Panc1 (cell line): ENCODE results near the gene PTPN1. TPM values are rescaled to one million over a fixed set of nuclear protein-coding genes. Genes with fewer than 3 reads are reported as not detected.

ENCODE experiments used
- ATAC-seq: fragments of 200-7000 bp; cut with Tn5 transposase; 2 replicates; pipeline ENCODE4 v1.9.1; 2020; ENCODE audit warnings: mild to moderate bottlenecking, moderate library complexity
- BruUV-seq: library from RNA; stranded (reverse); fragments of 400-500 nt; replicated peaks from 2 replicates; lab custom pipeline; 2021; lab: Mats Ljungman, UMichigan
- CTCF ChIA-PET: fragments of 300-600 bp; sonication (Branson Sonifier 250); formaldehyde crosslinking; loops from one replicate; lab custom pipeline; 2022; ENCODE audit warnings: antibody characterized with exemption; lab: Charles Lee
- POLR2A ChIA-PET: fragments of 300-600 bp; sonication (Branson Sonifier 250); formaldehyde crosslinking; loops from one replicate; lab custom pipeline; 2022; ENCODE audit warnings: antibody characterized with exemption; lab: Charles Lee
- DNase-seq: peaks from one replicate; pipeline ENCODE4 v3.0.0-alpha.2; 2010; ENCODE audit warnings: low read depth, low spot score
- H3K27ac ChIP-seq: 2 replicates; pipeline ENCODE4 v1.5.1; 2011; ENCODE audit warnings: mild to moderate bottlenecking, low read length, inconsistent platforms
- H3K27me3 ChIP-seq: fragments of 200-500 bp; sonication (Bioruptor generic); 2 replicates; pipeline ENCODE4 v1.6.0; 2014; ENCODE audit warnings: low read length, inconsistent platforms; ENCODE audit not compliant: control insufficient read depth, insufficient read depth
- H3K36me3 ChIP-seq: fragments of 200-500 bp; sonication (Bioruptor generic); 2 replicates; pipeline ENCODE4 v1.5.1; 2014; ENCODE audit warnings: inconsistent platforms, mild to moderate bottlenecking, low read length, moderate library complexity; ENCODE audit not compliant: control insufficient read depth, insufficient read depth
- H3K4me1 ChIP-seq: 2 replicates; pipeline ENCODE4 v1.5.1; 2011; ENCODE audit warnings: inconsistent platforms, mild to moderate bottlenecking, low read length, moderate library complexity; ENCODE audit not compliant: control insufficient read depth, insufficient read depth
- H3K4me3 ChIP-seq, 2 experiments: 2 replicates each; pipeline ENCODE4 v1.5.1; 2011 to 2012; ENCODE audit warnings: low read depth in 2 of 2, low read length in 2 of 2, mild to moderate bottlenecking in 2 of 2, inconsistent platforms in 1 of 2, moderate library complexity in 1 of 2
- H3K9me3 ChIP-seq: fragments of 200-500 bp; sonication (Bioruptor generic); 2 replicates; pipeline ENCODE4 v1.5.1; 2014; ENCODE audit warnings: low read depth, mild to moderate bottlenecking, inconsistent platforms, low read length, moderate library complexity; ENCODE audit not compliant: control insufficient read depth, insufficient read depth
- CTCF ChIP-seq: fragments of 450-650 bp; IDR thresholded peaks from 2 replicates; pipeline ENCODE4 v1.5.1; 2017; ENCODE audit warnings: mild to moderate bottlenecking
- POLR2AphosphoS5 ChIP-seq: IDR thresholded peaks from 2 replicates; pipeline ENCODE4 v1.6.1; 2012; ENCODE audit warnings: mild to moderate bottlenecking, low read depth, low read length, moderate library complexity
- REST ChIP-seq, 2 experiments: IDR thresholded peaks; 2 replicates each; pipeline ENCODE4 v1.6.1; 2011 to 2012; ENCODE audit warnings: low read depth in 2 of 2, control low read depth in 1 of 2, low read length in 1 of 2, mild to moderate bottlenecking in 1 of 2, moderate library complexity in 1 of 2; ENCODE audit not compliant: insufficient read depth in 1 of 2
- SIN3A ChIP-seq: IDR thresholded peaks from 2 replicates; pipeline ENCODE4 v1.6.1; 2012; ENCODE audit warnings: low read depth, mild to moderate bottlenecking, low read length, moderate library complexity, borderline replicate concordance; ENCODE audit not compliant: insufficient read depth
- TCF7L2 ChIP-seq: IDR thresholded peaks from 2 replicates; pipeline ENCODE4 v1.6.1; 2011; ENCODE audit warnings: mild to moderate bottlenecking, low read depth, low read length, inconsistent platforms
- in situ Hi-C: cut with HindIII; loops from 2 replicates; pipeline ENCODE4 v1.10.0; 2016; ENCODE audit warnings: low sequenced_read_pairs, low pct_unique_long_range_greater_than_20kb
- intact Hi-C: fragments of 100-400 bp; cut with micrococcal nuclease; formaldehyde crosslinking; loops from one replicate; pipeline ENCODE4 v1.10.0; 2022; ENCODE audit not compliant: unreplicated experiment
- total RNA-seq: library from RNA; stranded (reverse); gene quantifications from one replicate; pipeline ENCODE4 v1.2.1, GENCODE V29; 2021; ENCODE audit not compliant: unreplicated experiment

PTPN1 gene
- total RNA-seq, 1 experiment from 2014 or later: 42.2 TPM

- ChIA-PET POLR2A (no interaction called here), CTCF (interaction anchor here (0.6 kb wide), 1 partner anchor 19 kb away, joined by 3 read pairs; no protein-coding TSS in a partner anchor)
- TF ChIP-seq CTCF (no peak), TCF7L2 (no peak)
- no TSS peak for BruUV-seq
- ATAC-seq (peak; percentile 52; the same call in 1 of the 2 replicates), DNase-seq (no peak)
- no peaks in the 10 kb centered on the region for H3K27me3 ChIP-seq
- no peak overlapping the region for H3K4me3 ChIP-seq
- intact Hi-C loops: no loop called here
- H3K36me3 ChIP-seq: peaks cover 6% of the 10 kb centered on the region
- peaks cover 11% of the 10 kb centered on the region; the same call in 1 of the 2 replicates for H3K4me1 ChIP-seq
- in situ Hi-C loops: no loop called here
- no peaks in the 10 kb centered on the region for H3K9me3 ChIP-seq
- no peak overlapping the region for H3K27ac ChIP-seq
Measured at GRCh38 chr20:50607850-50608749, 97.9 kb downstream of the PTPN1 start.

GRCh38 chr20:50608750-50609104 lies 98.5 kb downstream of the PTPN1 start:
- no peak for ATAC-seq
- intact Hi-C loops: no loop called here
- H3K4me3 ChIP-seq: no peak overlapping the region
- H3K36me3 ChIP-seq: peaks cover 6% of the 10 kb centered on the region
- H3K9me3 ChIP-seq: no peaks in the 10 kb centered on the region
- CTCF ChIA-PET: no interaction called here
- H3K27ac ChIP-seq: no peak overlapping the region
- POLR2A ChIA-PET: no interaction called here
- DNase-seq: no peak
- peaks cover 11% of the 10 kb centered on the region; the same call in 1 of the 2 replicates for H3K4me1 ChIP-seq
- TF ChIP-seq POLR2AphosphoS5: no peak
- no peak for TF ChIP-seq SIN3A
- TF ChIP-seq CTCF: no peak
- no peak for TF ChIP-seq TCF7L2
- TF ChIP-seq REST (IDR thresholded peaks at IDR 0.05; ENCODE audit: insufficient read depth in 1 of 2, low read depth in 2 of 2, low read length in 1 of 2): no peak
- H3K27me3 ChIP-seq: no peaks in the 10 kb centered on the region
- in situ Hi-C loops: no loop called here
- BruUV-seq: no TSS peak
